Lower lobe of right lung (tissue), 2 donors: ENCODE data around the gene IQCN. TPM values are rescaled to one million over a fixed set of nuclear protein-coding genes. Genes with fewer than 3 reads are reported as not detected.

ENCODE experiments used
- ATAC-seq, 2 donors: fragments of 200-7000 bp; cut with Tn5 transposase; one replicate each; pipeline ENCODE4 v1.9.1; 2020 to 2022; ENCODE audit warnings: mild to moderate bottlenecking in 2 of 2, moderate library complexity in 2 of 2
- DNase-seq: peaks from one replicate; pipeline ENCODE4 v3.0.0-alpha.2; 2020
- H3K27ac ChIP-seq: fragments of 200-600 bp; one replicate; pipeline ENCODE4 v1.8.0; 2022
- H3K27me3 ChIP-seq: fragments of 200-600 bp; one replicate; pipeline ENCODE4 v1.8.0; 2022; ENCODE audit warnings: low read depth
- H3K36me3 ChIP-seq: fragments of 200-600 bp; one replicate; pipeline ENCODE4 v1.8.0; 2022; ENCODE audit warnings: mild to moderate bottlenecking
- H3K4me1 ChIP-seq: fragments of 200-600 bp; one replicate; pipeline ENCODE4 v1.8.0; 2022
- H3K4me3 ChIP-seq: fragments of 200-600 bp; one replicate; pipeline ENCODE4 v1.8.0; 2022; ENCODE audit warnings: mild to moderate bottlenecking
- H3K9me3 ChIP-seq: fragments of 200-600 bp; one replicate; pipeline ENCODE4 v1.8.0; 2022
- CTCF ChIP-seq: fragments of 200-600 bp; IDR thresholded peaks from one replicate; pipeline ENCODE4 v1.8.0; 2022; ENCODE audit warnings: antibody characterized with exemption, mild to moderate bottlenecking
- intact Hi-C: fragments of 100-400 bp; cut with DNase I; formaldehyde crosslinking; loops from one replicate; pipeline ENCODE4 v1.11.0; 2022
- total RNA-seq: library from RNA; stranded (reverse); fragmentation: NEBNext Ultra II Directional; extraction: Animal tissue kit (Norgen Biotek cat#: 25700); gene quantifications from one replicate; pipeline ENCODE4 v1.2.1, GENCODE V29; 2021
- donor health status: DM: no; HTN: yes; CAD: no; lungs with severe emphysema.

Gene IQCN
- total RNA-seq, 1 donor from 2014 or later: 4.1 TPM

GRCh38 chr19:18279266-18279515 lies 4.9 kb upstream of the IQCN start:
- ATAC-seq: no peak
- intact Hi-C loops: loop anchor here (10.0 kb wide), 1 partner anchor 46 kb away; the partner anchor contains the start of gene LSM4
- peak overlapping the region; percentile 97 for H3K4me3 ChIP-seq
- TF ChIP-seq CTCF: peak; percentile 87
- peak overlapping the region; percentile 100 for H3K27ac ChIP-seq
- H3K36me3 ChIP-seq: peaks cover 43% of the 10 kb centered on the region
- no peak for DNase-seq
- H3K9me3 ChIP-seq: no peaks in the 10 kb centered on the region
- H3K27me3 ChIP-seq: no peaks in the 10 kb centered on the region
- peaks cover 60% of the 10 kb centered on the region for H3K4me1 ChIP-seq

GRCh38 chr19:18278521-18279265 lies 4.4 kb upstream of the IQCN start:
- Histone ChIP-seq H3K27ac (peak overlapping the region; percentile 100), H3K4me3 (peak overlapping the region; percentile 97), H3K4me1 (peaks cover 64% of the 10 kb centered on the region), H3K9me3 (no peaks in the 10 kb centered on the region), H3K27me3 (no peaks in the 10 kb centered on the region), H3K36me3 (peaks cover 43% of the 10 kb centered on the region)
- intact Hi-C loops: loop anchor here (10.0 kb wide), 1 partner anchor 46 kb away; the partner anchor contains the start of gene LSM4
- ATAC-seq (no peak), DNase-seq (no peak)
- TF ChIP-seq CTCF: no peak

GRCh38 chr19:18274781-18275356 lies 617 bp upstream of the IQCN start:
- Histone ChIP-seq H3K4me3 (no peak overlapping the region), H3K9me3 (no peaks in the 10 kb centered on the region), H3K36me3 (peaks cover 43% of the 10 kb centered on the region), H3K4me1 (peaks cover 49% of the 10 kb centered on the region), H3K27ac (peak overlapping the region; percentile 36), H3K27me3 (no peaks in the 10 kb centered on the region)
- TF ChIP-seq CTCF: no peak
- peak; percentile 79 for DNase-seq
- ATAC-seq: peak; percentile 49 to 55
- intact Hi-C loops: loop anchor here (10.0 kb wide), 1 partner anchor 50 kb away; the partner anchor contains the start of gene LSM4

GRCh38 chr19:18273561-18274218 lies 562 bp downstream of the IQCN start:
- H3K4me3 ChIP-seq: no peak overlapping the region
- H3K27ac ChIP-seq: no peak overlapping the region
- TF ChIP-seq CTCF: no peak
- intact Hi-C loops: loop anchor here (10.0 kb wide), 1 partner anchor 51 kb away; the partner anchor contains the start of gene LSM4
- no peak for ATAC-seq
- H3K4me1 ChIP-seq: peaks cover 42% of the 10 kb centered on the region
- H3K36me3 ChIP-seq: peaks cover 36% of the 10 kb centered on the region
- no peak for DNase-seq
- H3K27me3 ChIP-seq: no peaks in the 10 kb centered on the region
- H3K9me3 ChIP-seq: no peaks in the 10 kb centered on the region

GRCh38 chr19:18271433-18271841 lies 2.8 kb downstream of the IQCN start:
- ATAC-seq (peak in 1 of 2 donors; percentile 13), DNase-seq (no peak)
- Histone ChIP-seq H3K4me1 (peaks cover 24% of the 10 kb centered on the region), H3K36me3 (peaks cover 28% of the 10 kb centered on the region), H3K27me3 (no peaks in the 10 kb centered on the region), H3K9me3 (no peaks in the 10 kb centered on the region), H3K27ac (no peak overlapping the region), H3K4me3 (no peak overlapping the region)
- TF ChIP-seq CTCF: no peak
- intact Hi-C loops: loop anchor here (10.0 kb wide), 1 partner anchor 53 kb away; the partner anchor contains the start of gene LSM4
